ENCODE data around the gene AKTIP. TPM values are rescaled to one million over a fixed set of nuclear protein-coding genes. Genes with fewer than 3 reads are reported as not detected.

Gene AKTIP
- total RNA-seq, 4 donors from 2014 or later, result 34.3 to 46.8 (median 39.4) TPM

- no peak for TF ChIP-seq POLR2A (IDR thresholded peaks at IDR 0.05)
- TF ChIP-seq CTCF (IDR thresholded peaks at IDR 0.05), result no peak
- Histone ChIP-seq H3K36me3 (peaks cover 0 to 3% (median 0%) of the 10 kb centered on the region in 3 donors), H3K9me3 (no peaks in the 10 kb centered on the region), H3K4me3 (peak overlapping the region in 2 of 4 donors; percentile 98), H3K27ac (peak overlapping the region; percentile 82 to 99 (median 98)), H3K27me3 (no peaks in the 10 kb centered on the region), H3K4me1 (peaks cover 20 to 45% (median 20%) of the 10 kb centered on the region in 3 donors)
- WGBS, 2 donors, result 46 to 92% methylated on average over 5 to 6 of the region's 7 CpGs
- intact Hi-C loops (cut with DNase I), result loop anchor here (10.0 kb wide), 2 partner anchors 70 to 440 kb away; partner anchors contain the start of gene RBL2
- DNase-seq, result no peak
Measured at GRCh38 chr16:53504665-53505064, 1.7 kb upstream of the AKTIP start.

GRCh38 chr16:53503991-53504663 is 1.1 kb upstream of the AKTIP start:
- TF ChIP-seq POLR2A (IDR thresholded peaks at IDR 0.05) (no peak), CTCF (IDR thresholded peaks at IDR 0.05) (no peak)
- H3K9me3 ChIP-seq, result no peaks in the 10 kb centered on the region
- no peaks in the 10 kb centered on the region for H3K27me3 ChIP-seq
- H3K27ac ChIP-seq, result peak overlapping the region; percentile 82 to 99 (median 98)
- WGBS, 2 donors, result 1 to 4% methylated on average over 11 to 15 of the region's 15 CpGs
- no peak for DNase-seq
- peaks cover 0 to 9% (median 0%) of the 10 kb centered on the region in 3 donors for H3K36me3 ChIP-seq
- intact Hi-C loops (cut with DNase I), result loop anchor here (10.0 kb wide), 2 partner anchors 69 to 439 kb away; partner anchors contain the start of gene RBL2
- H3K4me3 ChIP-seq, result peak overlapping the region; percentile 34 to 98 (median 84)
- peaks cover 20 to 45% (median 20%) of the 10 kb centered on the region in 3 donors for H3K4me1 ChIP-seq

- Histone ChIP-seq H3K36me3 (peaks cover 0 to 16% (median 0%) of the 10 kb centered on the region in 3 donors), H3K9me3 (no peaks in the 10 kb centered on the region), H3K4me3 (peak overlapping the region; percentile 63 to 98 (median 86)), H3K27ac (peak overlapping the region; percentile 92 to 99 (median 98)), H3K4me1 (peaks cover 20 to 45% (median 20%) of the 10 kb centered on the region in 3 donors), H3K27me3 (no peaks in the 10 kb centered on the region)
- TF ChIP-seq POLR2A (IDR thresholded peaks at IDR 0.05) (peak in 3 of 4 donors; percentile 84 to 96 (median 86)), CTCF (IDR thresholded peaks at IDR 0.05) (peak in 2 of 6 experiments; percentile 7 to 15)
- intact Hi-C loops (cut with DNase I), result loop anchor here (10.0 kb wide), 2 partner anchors 69 to 439 kb away; partner anchors contain the start of gene RBL2
- WGBS, 2 donors, result 0% methylated on average over 7 of the region's 46 CpGs; no CpG with 5 or more reads in 1 of the 2 donors
- peak; percentile 100 for DNase-seq
Measured at GRCh38 chr16:53503270-53503923, 388 bp upstream of the AKTIP start.

- peak overlapping the region in 3 of 4 donors; percentile 75 to 98 (median 98) for H3K4me3 ChIP-seq
- peak overlapping the region in 3 of 4 donors; percentile 40 to 99 (median 92) for H3K27ac ChIP-seq
- 27 to 42% methylated on average over 9 of the region's 9 CpGs for WGBS, 2 donors
Measured at GRCh38 chr16:53501216-53501859, 1.7 kb downstream of the AKTIP start.

More at GRCh38 chr16:53501216-53501859, 1.7 kb downstream of the AKTIP start:
- no peak for TF ChIP-seq POLR2A (IDR thresholded peaks at IDR 0.05)
- TF ChIP-seq CTCF (IDR thresholded peaks at IDR 0.05), result no peak
- H3K9me3 ChIP-seq, result no peaks in the 10 kb centered on the region
- no peaks in the 10 kb centered on the region for H3K27me3 ChIP-seq
- peaks cover 20 to 45% (median 20%) of the 10 kb centered on the region in 3 donors for H3K4me1 ChIP-seq
- intact Hi-C loops (cut with DNase I), result loop anchor here (10.0 kb wide), 2 partner anchors 67 to 437 kb away; partner anchors contain the start of gene RBL2
- no peak for DNase-seq
- H3K36me3 ChIP-seq, result peaks cover 0 to 37% (median 13%) of the 10 kb centered on the region in 3 donors
